A549 (cell line): Measurements from ENCODE around the gene ATN1. TPM values are rescaled to one million over a fixed set of nuclear protein-coding genes. Genes with fewer than 3 reads are reported as not detected.

Experiments used
- ATAC-seq, 2 experiments: fragments of 200-7000 bp in 1 of 2; fragments of >200 bp in 1 of 2; cut with Nextera tagmentation in 1 of 2; cut with Tn5 transposase in 1 of 2; 3 replicates each; pipeline versions ENCODE4 v1.8.0 to v1.9.1; 2018 to 2020; ENCODE audit warnings: mild to moderate bottlenecking in 1 of 2, moderate library complexity in 1 of 2
- CTCF ChIA-PET: fragments of 300-600 bp; sonication (Branson Sonifier 250); formaldehyde crosslinking; extraction: SDS; loops from one replicate; lab custom pipeline; 2021; ENCODE audit warnings: antibody characterized with exemption, inconsistent platforms; lab: Yijun Ruan, JAX
- POLR2A ChIA-PET: fragments of 350-600 bp; formaldehyde crosslinking; extraction: SDS; loops from one replicate; lab custom pipeline; 2021; ENCODE audit warnings: antibody characterized with exemption, inconsistent platforms; lab: Yijun Ruan, JAX
- DNase-seq, 2 experiments: peaks; one replicate each; pipeline versions ENCODE4 v3.0.0 to v3.0.0-alpha.2; 2011 to 2016; ENCODE audit warnings: low read depth in 1 of 2, low spot score in 1 of 2
- FAIRE-seq: peaks from 2 replicates; lab custom pipeline; 2011; peaks lifted over from hg19 to GRCh38; lab: Jason Lieb, UNC
- H3K27ac ChIP-seq, 2 experiments: fragments of >200 bp; sonication (Bioruptor Twin); formaldehyde crosslinking; 3 replicates each; pipeline ENCODE4 v1.5.1; 2016 to 2017
- H3K4me1 ChIP-seq: fragments of >200 bp; sonication (Bioruptor Twin); formaldehyde crosslinking; 3 replicates; pipeline ENCODE4 v1.6.1; 2016
- H3K4me2 ChIP-seq: fragments of >200 bp; sonication (Bioruptor Twin); formaldehyde crosslinking; 3 replicates; pipeline ENCODE4 v1.6.1; 2016
- H3K4me3 ChIP-seq: fragments of >200 bp; sonication (Bioruptor Twin); formaldehyde crosslinking; 3 replicates; pipeline ENCODE4 v1.5.1; 2016
- H3K9me3 ChIP-seq: fragments of >200 bp; sonication (Bioruptor Twin); formaldehyde crosslinking; 3 replicates; pipeline ENCODE4 v1.6.1; 2016
- CBX2 ChIP-seq: fragments of 200-600 bp; sonication (generic); IDR thresholded peaks from 2 replicates; pipeline ENCODE4 v1.6.1; 2016; ENCODE audit warnings: low read depth, mild to moderate bottlenecking, borderline replicate concordance
- CHD4 ChIP-seq: fragments of 200-600 bp; sonication (generic); IDR thresholded peaks from 2 replicates; pipeline ENCODE4 v1.6.1; 2016; ENCODE audit warnings: antibody characterized with exemption, mild to moderate bottlenecking, borderline replicate concordance
- ELK1 ChIP-seq: fragments of 150-350 bp; IDR thresholded peaks from 2 replicates; pipeline ENCODE4 v1.6.1; 2014; ENCODE audit warnings: low read depth, mild to moderate bottlenecking, low read length
- EP300 ChIP-seq, 2 experiments: fragments of >200 bp; sonication (Bioruptor Twin); formaldehyde crosslinking; IDR thresholded peaks; 2 replicates in 1 of 2; 3 replicates in 1 of 2; pipeline ENCODE4 v1.6.1; 2016 to 2017
- FOSB ChIP-seq: fragments of 250-450 bp; sonication (Bioruptor Pico); IDR thresholded peaks from 2 replicates; pipeline ENCODE4 v1.5.0; 2020; ENCODE audit warnings: mild to moderate bottlenecking, moderate library complexity
- FOSL2 ChIP-seq, 2 experiments: fragments of 450-650 bp in 1 of 2; fragments of >200 bp in 1 of 2; sonication (Bioruptor Twin) in 1 of 2; formaldehyde crosslinking; IDR thresholded peaks; 2 replicates each; pipeline versions ENCODE4 v1.5.0 to v1.6.1; 2016 to 2020; ENCODE audit warnings: mild to moderate bottlenecking in 1 of 2, moderate library complexity in 1 of 2
- HEYL ChIP-seq: fragments of 250-450 bp; sonication (Bioruptor Pico); IDR thresholded peaks from 2 replicates; pipeline ENCODE4 v1.8.0; 2021; ENCODE audit warnings: mild to moderate bottlenecking, moderate library complexity
- HMGXB4 ChIP-seq: fragments of 250-450 bp; sonication (Bioruptor Pico); IDR thresholded peaks from 2 replicates; pipeline ENCODE4 v1.5.0; 2021; ENCODE audit warnings: mild to moderate bottlenecking, moderate library complexity, borderline replicate concordance
- HOXA7 ChIP-seq: fragments of 250-450 bp; sonication (Bioruptor Pico); IDR thresholded peaks from 2 replicates; pipeline ENCODE4 v1.5.0; 2020; ENCODE audit warnings: mild to moderate bottlenecking, moderate library complexity
- HOXB13 ChIP-seq: fragments of 250-450 bp; sonication (Bioruptor Pico); IDR thresholded peaks from 2 replicates; pipeline ENCODE4 v1.5.0; 2020; ENCODE audit warnings: low read depth, mild to moderate bottlenecking, moderate library complexity
- JUNB ChIP-seq: fragments of >200 bp; sonication (Bioruptor Twin); formaldehyde crosslinking; IDR thresholded peaks from 2 replicates; pipeline ENCODE4 v1.6.1; 2016
- MAFK ChIP-seq: fragments of 450-650 bp; IDR thresholded peaks from 2 replicates; pipeline ENCODE4 v1.6.1; 2014; ENCODE audit not compliant: partially characterized antibody
- MAZ ChIP-seq: fragments of 150-350 bp; IDR thresholded peaks from 2 replicates; pipeline ENCODE4 v1.6.1; 2014; ENCODE audit warnings: antibody characterized with exemption, low read depth, low read length, borderline replicate concordance
- POLR2AphosphoS2 ChIP-seq: conservative IDR thresholded peaks from 2 replicates; pipeline ENCODE4 v1.6.1; 2012; ENCODE audit warnings: low read length, improper control_type of control experiment, inconsistent platforms
- RCOR1 ChIP-seq: fragments of 150-350 bp; IDR thresholded peaks from 2 replicates; pipeline ENCODE4 v1.6.1; 2014; ENCODE audit warnings: antibody characterized with exemption, low read length, low read depth
- ZC3H11A ChIP-seq: fragments of 450-650 bp; IDR thresholded peaks from 2 replicates; pipeline ENCODE4 v1.6.1; 2014; ENCODE audit warnings: antibody characterized with exemption, mild to moderate bottlenecking
- WGBS: methylation state at CpG from one replicate; pipeline ENCODE4 v1.1.6; 2017; ENCODE audit errors: missing lambda C conversion rate; 5-methylcytosine and 5-hydroxymethylcytosine counted together
- polyA plus RNA-seq, 4 experiments: library from polyadenylated mRNA; depleted of rRNA in 3 of 4; stranded (reverse); fragments of >200 nt; fragmentation: RNase III in 1 of 4; extraction: RNeasy Plus Mini Kit Qiagen cat#74134 plus additional on column Dnase treatment in 1 of 4; gene quantifications; 2 replicates in 3 of 4; 3 replicates in 1 of 4; pipeline ENCODE4 v1.2.3, GENCODE V29; 2011 to 2017
- TF ChIP-seq, protein P1 (sequence below): fragments of >200 bp; sonication (Bioruptor Twin); formaldehyde crosslinking; IDR thresholded peaks from 2 replicates; pipeline ENCODE4 v1.6.1; 2016
- TF ChIP-seq, protein P2 (sequence below): fragments of 250-450 bp; sonication (Bioruptor Pico); IDR thresholded peaks from 2 replicates; pipeline ENCODE4 v1.5.0; 2020; ENCODE audit warnings: low read depth, mild to moderate bottlenecking, moderate library complexity
- TF ChIP-seq, protein P3 (sequence below): fragments of 200-600 bp; sonication (generic); IDR thresholded peaks from 2 replicates; pipeline ENCODE4 v1.6.1; 2016; ENCODE audit warnings: antibody characterized with exemption, mild to moderate bottlenecking, moderate library complexity
- TF ChIP-seq, protein P4 (sequence below): IDR thresholded peaks from 2 replicates; pipeline ENCODE4 v1.6.1; 2012

Gene ATN1
- polyA plus RNA-seq, 2 of the 4 experiments (the other 2 are of a cell fraction), result 11.3 to 51.6 TPM

DNA sequence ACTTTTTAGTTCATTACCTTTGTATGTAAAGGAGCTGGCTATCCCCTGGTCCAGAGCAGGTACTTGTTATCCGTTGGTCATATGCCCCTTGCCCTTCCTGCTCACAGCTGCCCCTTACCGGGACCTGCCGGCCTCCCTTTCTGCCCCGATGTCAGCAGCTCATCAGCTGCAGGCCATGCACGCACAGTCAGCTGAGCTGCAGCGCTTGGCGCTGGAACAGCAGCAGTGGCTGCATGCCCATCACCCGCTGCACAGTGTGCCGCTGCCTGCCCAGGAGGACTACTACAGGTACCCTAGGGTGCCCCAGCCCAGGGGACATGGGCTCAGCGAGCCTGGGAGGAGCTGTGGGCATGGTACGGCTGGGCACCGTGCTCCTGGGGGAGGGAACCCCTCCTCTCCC lies 13.5 kb downstream of the ATN1 start:
- Histone ChIP-seq H3K4me1 (peaks cover 44% of the 10 kb centered on the region), H3K27ac (no peak overlapping the region), H3K9me3 (no peaks in the 10 kb centered on the region), H3K4me2 (no peak overlapping the region), H3K4me3 (no peak overlapping the region)
- CTCF ChIA-PET, result interaction anchor here (0.6 to 22.6 kb wide), 7 partner anchors 11 to 80 kb away, joined by 3 to 370 read pairs (median 23); partner anchors contain the start of genes ATN1, SPSB2 and TPI1
- DNase-seq (no peak), FAIRE-seq (no peak), ATAC-seq (no peak)
- POLR2A ChIA-PET, result interaction anchor here (1.4 kb wide), 1 partner anchor 16 kb away, joined by 4 read pairs; no protein-coding TSS in a partner anchor
- no peak for TF ChIP-seq FOSB
- TF ChIP-seq, protein P1, sequence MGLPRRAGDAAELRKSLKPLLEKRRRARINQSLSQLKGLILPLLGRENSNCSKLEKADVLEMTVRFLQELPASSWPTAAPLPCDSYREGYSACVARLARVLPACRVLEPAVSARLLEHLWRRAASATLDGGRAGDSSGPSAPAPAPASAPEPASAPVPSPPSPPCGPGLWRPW, result no peak
- TF ChIP-seq CHD4, result no peak
- WGBS, result 91% methylated on average over 11 of the region's 12 CpGs

- Histone ChIP-seq H3K9me3 (no peaks in the 10 kb centered on the region), H3K27ac (no peak overlapping the region), H3K4me1 (peaks cover 42% of the 10 kb centered on the region), H3K4me3 (no peak overlapping the region), H3K4me2 (no peak overlapping the region)
- no peak for ATAC-seq
- TF ChIP-seq, protein P2, sequence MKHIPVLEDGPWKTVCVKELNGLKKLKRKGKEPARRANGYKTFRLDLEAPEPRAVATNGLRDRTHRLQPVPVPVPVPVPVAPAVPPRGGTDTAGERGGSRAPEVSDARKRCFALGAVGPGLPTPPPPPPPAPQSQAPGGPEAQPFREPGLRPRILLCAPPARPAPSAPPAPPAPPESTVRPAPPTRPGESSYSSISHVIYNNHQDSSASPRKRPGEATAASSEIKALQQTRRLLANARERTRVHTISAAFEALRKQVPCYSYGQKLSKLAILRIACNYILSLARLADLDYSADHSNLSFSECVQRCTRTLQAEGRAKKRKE (CRISPR knock-in tag), result no peak
- no peak for TF ChIP-seq POLR2AphosphoS2
- TF ChIP-seq ELK1, result no peak
- ChIA-PET CTCF (interaction anchor here (1.0 to 22.6 kb wide), 7 partner anchors 11 to 75 kb away, joined by 3 to 370 read pairs (median 64); partner anchors contain the start of genes ATN1, SPSB2 and TPI1), POLR2A (interaction anchor here (1.4 to 6.1 kb wide), 2 partner anchors 16 to 21 kb away, joined by 4 to 174 read pairs; no protein-coding TSS in a partner anchor)
- DNase-seq, result no peak
- 72% methylated on average over 12 of the region's 12 CpGs for WGBS
- FAIRE-seq, result no peak
These were observed 14.0 kb downstream of the ATN1 start for GRCh38 chr12:6941782-6942181.

GRCh38 chr12:6942331-6942665 lies 14.5 kb downstream of the ATN1 start:
- FAIRE-seq (no peak), ATAC-seq (no peak), DNase-seq (no peak)
- Histone ChIP-seq H3K9me3 (no peaks in the 10 kb centered on the region), H3K4me1 (peaks cover 42% of the 10 kb centered on the region), H3K4me2 (no peak overlapping the region), H3K27ac (peak overlapping the region in 1 of 2 experiments; percentile 90; a peak in 2 of 6 replicates), H3K4me3 (no peak overlapping the region)
- no peak for TF ChIP-seq HOXB13
- TF ChIP-seq, protein P3, sequence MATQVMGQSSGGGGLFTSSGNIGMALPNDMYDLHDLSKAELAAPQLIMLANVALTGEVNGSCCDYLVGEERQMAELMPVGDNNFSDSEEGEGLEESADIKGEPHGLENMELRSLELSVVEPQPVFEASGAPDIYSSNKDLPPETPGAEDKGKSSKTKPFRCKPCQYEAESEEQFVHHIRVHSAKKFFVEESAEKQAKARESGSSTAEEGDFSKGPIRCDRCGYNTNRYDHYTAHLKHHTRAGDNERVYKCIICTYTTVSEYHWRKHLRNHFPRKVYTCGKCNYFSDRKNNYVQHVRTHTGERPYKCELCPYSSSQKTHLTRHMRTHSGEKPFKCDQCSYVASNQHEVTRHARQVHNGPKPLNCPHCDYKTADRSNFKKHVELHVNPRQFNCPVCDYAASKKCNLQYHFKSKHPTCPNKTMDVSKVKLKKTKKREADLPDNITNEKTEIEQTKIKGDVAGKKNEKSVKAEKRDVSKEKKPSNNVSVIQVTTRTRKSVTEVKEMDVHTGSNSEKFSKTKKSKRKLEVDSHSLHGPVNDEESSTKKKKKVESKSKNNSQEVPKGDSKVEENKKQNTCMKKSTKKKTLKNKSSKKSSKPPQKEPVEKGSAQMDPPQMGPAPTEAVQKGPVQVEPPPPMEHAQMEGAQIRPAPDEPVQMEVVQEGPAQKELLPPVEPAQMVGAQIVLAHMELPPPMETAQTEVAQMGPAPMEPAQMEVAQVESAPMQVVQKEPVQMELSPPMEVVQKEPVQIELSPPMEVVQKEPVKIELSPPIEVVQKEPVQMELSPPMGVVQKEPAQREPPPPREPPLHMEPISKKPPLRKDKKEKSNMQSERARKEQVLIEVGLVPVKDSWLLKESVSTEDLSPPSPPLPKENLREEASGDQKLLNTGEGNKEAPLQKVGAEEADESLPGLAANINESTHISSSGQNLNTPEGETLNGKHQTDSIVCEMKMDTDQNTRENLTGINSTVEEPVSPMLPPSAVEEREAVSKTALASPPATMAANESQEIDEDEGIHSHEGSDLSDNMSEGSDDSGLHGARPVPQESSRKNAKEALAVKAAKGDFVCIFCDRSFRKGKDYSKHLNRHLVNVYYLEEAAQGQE, result no peak
- TF ChIP-seq JUNB, result no peak
- TF ChIP-seq, protein P4, sequence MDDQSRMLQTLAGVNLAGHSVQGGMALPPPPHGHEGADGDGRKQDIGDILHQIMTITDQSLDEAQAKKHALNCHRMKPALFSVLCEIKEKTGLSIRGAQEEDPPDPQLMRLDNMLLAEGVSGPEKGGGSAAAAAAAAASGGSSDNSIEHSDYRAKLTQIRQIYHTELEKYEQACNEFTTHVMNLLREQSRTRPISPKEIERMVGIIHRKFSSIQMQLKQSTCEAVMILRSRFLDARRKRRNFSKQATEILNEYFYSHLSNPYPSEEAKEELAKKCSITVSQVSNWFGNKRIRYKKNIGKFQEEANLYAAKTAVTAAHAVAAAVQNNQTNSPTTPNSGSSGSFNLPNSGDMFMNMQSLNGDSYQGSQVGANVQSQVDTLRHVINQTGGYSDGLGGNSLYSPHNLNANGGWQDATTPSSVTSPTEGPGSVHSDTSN, result no peak
- no peak for TF ChIP-seq CBX2
- TF ChIP-seq, protein P2 (CRISPR knock-in tag), result no peak
- TF ChIP-seq EP300 (IDR thresholded peaks at IDR 0.05), result no peak
- TF ChIP-seq HOXA7 (CRISPR knock-in tag), result no peak
- TF ChIP-seq MAZ, result no peak
- no peak for TF ChIP-seq ZC3H11A
- TF ChIP-seq RCOR1, result no peak
- no peak for TF ChIP-seq MAFK
- no peak for TF ChIP-seq HMGXB4
- no peak for TF ChIP-seq FOSL2 (IDR thresholded peaks at IDR 0.05)
- no peak for TF ChIP-seq FOSL2 (CRISPR knock-in tag; IDR thresholded peaks at IDR 0.05)
- TF ChIP-seq HEYL (CRISPR knock-in tag), result no peak
- ChIA-PET CTCF (interaction anchor here (6.1 to 22.6 kb wide), 4 partner anchors 15 to 72 kb away, joined by 23 to 370 read pairs (median 217); partner anchors contain the start of genes ATN1, SPSB2 and TPI1), POLR2A (interaction anchor here (0.6 to 6.1 kb wide), 3 partner anchors 20 to 70 kb away, joined by 3 to 174 read pairs (median 30); partner anchors contain the start of gene SPSB2)
- WGBS, result 93% methylated on average over 9 of the region's 11 CpGs
